ENCODE measurements around the gene SH3TC1.

The SH3TC1 gene

GRCh38 chr4:8247047-8247930 is 48.2 kb downstream of the SH3TC1 start:
- H3K27me3 ChIP-seq (ENCODE audit: control insufficient read depth, insufficient read depth, low read length) = no peaks in the 10 kb centered on the region
- TF ChIP-seq, protein P1, sequence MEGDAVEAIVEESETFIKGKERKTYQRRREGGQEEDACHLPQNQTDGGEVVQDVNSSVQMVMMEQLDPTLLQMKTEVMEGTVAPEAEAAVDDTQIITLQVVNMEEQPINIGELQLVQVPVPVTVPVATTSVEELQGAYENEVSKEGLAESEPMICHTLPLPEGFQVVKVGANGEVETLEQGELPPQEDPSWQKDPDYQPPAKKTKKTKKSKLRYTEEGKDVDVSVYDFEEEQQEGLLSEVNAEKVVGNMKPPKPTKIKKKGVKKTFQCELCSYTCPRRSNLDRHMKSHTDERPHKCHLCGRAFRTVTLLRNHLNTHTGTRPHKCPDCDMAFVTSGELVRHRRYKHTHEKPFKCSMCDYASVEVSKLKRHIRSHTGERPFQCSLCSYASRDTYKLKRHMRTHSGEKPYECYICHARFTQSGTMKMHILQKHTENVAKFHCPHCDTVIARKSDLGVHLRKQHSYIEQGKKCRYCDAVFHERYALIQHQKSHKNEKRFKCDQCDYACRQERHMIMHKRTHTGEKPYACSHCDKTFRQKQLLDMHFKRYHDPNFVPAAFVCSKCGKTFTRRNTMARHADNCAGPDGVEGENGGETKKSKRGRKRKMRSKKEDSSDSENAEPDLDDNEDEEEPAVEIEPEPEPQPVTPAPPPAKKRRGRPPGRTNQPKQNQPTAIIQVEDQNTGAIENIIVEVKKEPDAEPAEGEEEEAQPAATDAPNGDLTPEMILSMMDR (IDR thresholded peaks at IDR 0.05) = no peak
- H3K4me3 ChIP-seq (ENCODE audit: low read depth, low read length) = no peak overlapping the region
- H3K36me3 ChIP-seq (ENCODE audit: control insufficient read depth, insufficient read depth, low read length) = no peaks in the 10 kb centered on the region
- no peak overlapping the region for H3K27ac ChIP-seq
- H3K79me2 ChIP-seq = no peaks in the 10 kb centered on the region
- no peak overlapping the region for H3K4me2 ChIP-seq (ENCODE audit: low read length)
- no peak overlapping the region for H2AFZ ChIP-seq
- no peaks in the 10 kb centered on the region for H3K4me1 ChIP-seq
- no peak overlapping the region for H3K9ac ChIP-seq
- H3K9me3 ChIP-seq (ENCODE audit: control insufficient read depth, low read length) = no peaks in the 10 kb centered on the region

DNA sequence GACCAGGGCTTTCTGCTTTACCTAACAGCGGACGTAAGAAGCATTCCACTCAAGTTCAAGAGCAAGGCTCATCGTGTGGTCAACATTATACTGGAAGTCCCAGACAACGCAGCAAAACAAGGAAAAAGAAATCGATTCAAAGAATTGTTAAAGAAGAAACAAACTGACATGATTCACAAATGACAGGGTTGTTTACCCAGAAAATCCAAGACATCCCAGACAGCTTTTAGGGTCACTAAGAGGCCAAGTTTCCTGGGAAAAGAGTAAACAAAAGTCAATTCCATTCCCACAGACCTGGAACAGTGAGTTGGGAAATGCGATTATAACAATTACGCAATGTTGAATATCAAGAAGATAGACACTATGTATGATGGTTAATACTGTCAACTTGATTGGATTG is 49.0 kb downstream of the SH3TC1 start:
- no peak overlapping the region for H3K9ac ChIP-seq

GRCh38 chr4:8250227-8250626 is 51.1 kb downstream of the SH3TC1 start:
- H3K27ac ChIP-seq = no peak overlapping the region
- no peak overlapping the region for H3K9ac ChIP-seq
- H3K4me1 ChIP-seq = no peaks in the 10 kb centered on the region
- no peak overlapping the region for H3K4me3 ChIP-seq (ENCODE audit: low read depth, low read length)
- H3K4me2 ChIP-seq (ENCODE audit: low read length) = no peak overlapping the region
- H2AFZ ChIP-seq = no peak overlapping the region
- no peaks in the 10 kb centered on the region for H3K27me3 ChIP-seq (ENCODE audit: control insufficient read depth, insufficient read depth, low read length)
- H3K79me2 ChIP-seq = no peaks in the 10 kb centered on the region
- H3K9me3 ChIP-seq (ENCODE audit: control insufficient read depth, low read length) = no peaks in the 10 kb centered on the region
- H3K36me3 ChIP-seq (ENCODE audit: control insufficient read depth, insufficient read depth, low read length) = no peaks in the 10 kb centered on the region
- TF ChIP-seq, protein P1 (IDR thresholded peaks at IDR 0.05) = no peak

More for the DNA sequence above, 49.0 kb downstream of the SH3TC1 start:
- Histone ChIP-seq H2AFZ (no peak overlapping the region), H3K27me3 (ENCODE audit: control insufficient read depth, insufficient read depth, low read length) (no peaks in the 10 kb centered on the region), H3K79me2 (no peaks in the 10 kb centered on the region), H3K4me2 (ENCODE audit: low read length) (no peak overlapping the region), H3K4me1 (no peaks in the 10 kb centered on the region), H3K4me3 (ENCODE audit: low read depth, low read length) (no peak overlapping the region), H3K36me3 (ENCODE audit: control insufficient read depth, insufficient read depth, low read length) (no peaks in the 10 kb centered on the region), H3K9me3 (ENCODE audit: control insufficient read depth, low read length) (no peaks in the 10 kb centered on the region), H3K27ac (no peak overlapping the region)
- TF ChIP-seq, protein P1 (IDR thresholded peaks at IDR 0.05) = no peak

DNA sequence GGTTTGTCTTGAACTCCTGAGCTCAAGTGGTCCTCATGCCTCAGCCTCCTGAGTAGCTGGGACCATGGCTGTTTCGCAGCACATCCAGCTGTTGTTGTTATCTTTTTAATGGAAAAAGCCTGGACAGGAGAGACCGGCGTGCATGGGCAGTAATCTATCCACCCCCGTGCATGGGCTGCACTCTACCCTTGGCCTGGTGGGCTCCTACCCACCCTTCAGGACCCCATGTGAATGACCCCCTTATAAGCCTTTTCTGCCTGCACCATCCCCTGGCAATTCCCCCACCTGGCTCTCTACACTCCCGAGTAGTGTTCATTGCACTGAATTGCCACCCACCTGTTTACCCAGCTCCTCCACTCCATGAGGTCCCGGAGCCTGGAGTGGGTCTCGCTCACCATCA is 51.5 kb downstream of the SH3TC1 start:
- Histone ChIP-seq H2AFZ (no peak overlapping the region), H3K4me2 (ENCODE audit: low read length) (no peak overlapping the region), H3K27me3 (ENCODE audit: control insufficient read depth, insufficient read depth, low read length) (no peaks in the 10 kb centered on the region), H3K9ac (no peak overlapping the region), H3K36me3 (ENCODE audit: control insufficient read depth, insufficient read depth, low read length) (no peaks in the 10 kb centered on the region), H3K9me3 (ENCODE audit: control insufficient read depth, low read length) (no peaks in the 10 kb centered on the region), H3K4me3 (ENCODE audit: low read depth, low read length) (no peak overlapping the region), H3K27ac (no peak overlapping the region), H3K4me1 (no peaks in the 10 kb centered on the region), H3K79me2 (no peaks in the 10 kb centered on the region)
- TF ChIP-seq, protein P1 (IDR thresholded peaks at IDR 0.05) = no peak
